ENCODE results near the gene ZNF518B.
A peak's percentile ranks its signal among the peaks of the same experiment; 100 is the strongest.
"Not testable (repeated sequence)": the region's sequence is repeated elsewhere in the genome, so short reads cannot be mapped to it uniquely, and the experiment has no call there.

ZNF518B gene

GRCh38 chr4:10456595-10457254 is 501 bp downstream of the ZNF518B start:
- DNase-seq = peak; percentile 33 to 72 (median 42)

- no peak for DNase-seq
Observed at GRCh38 chr4:10456260-10456594, 999 bp downstream of the ZNF518B start.

GRCh38 chr4:10455133-10455532 is 2.1 kb downstream of the ZNF518B start:
- DNase-seq = no peak

- DNase-seq = no peak
Observed at GRCh38 chr4:10454726-10455125, 2.5 kb downstream of the ZNF518B start.

- no peak for DNase-seq
Observed at GRCh38 chr4:10454121-10454520, 3.1 kb downstream of the ZNF518B start.

- no peak for DNase-seq
Observed at GRCh38 chr4:10448991-10449390, 8.2 kb downstream of the ZNF518B start.

GRCh38 chr4:10442976-10443375 is 14.2 kb downstream of the ZNF518B start:
- DNase-seq = no peak

- DNase-seq = no peak
Observed at GRCh38 chr4:10441512-10441911, 15.7 kb downstream of the ZNF518B start.

GRCh38 chr4:10438924-10439323 is 18.3 kb downstream of the ZNF518B start:
- DNase-seq = peak in 1 of 5 donors; percentile 7

- DNase-seq = no peak
Observed at GRCh38 chr4:10437735-10438134, 19.5 kb downstream of the ZNF518B start.

- not testable (repeated sequence) for DNase-seq
Observed at GRCh38 chr4:10427680-10428079, 29.5 kb downstream of the ZNF518B start.

GRCh38 chr4:10421344-10422055 is 35.7 kb downstream of the ZNF518B start:
- peak in 1 of 5 donors; percentile 22 for DNase-seq

GRCh38 chr4:10417740-10418139 is 39.5 kb downstream of the ZNF518B start:
- DNase-seq = no peak

- no peak for DNase-seq
Observed at GRCh38 chr4:10416441-10416840, 40.8 kb downstream of the ZNF518B start.

GRCh38 chr4:10413177-10413576 is 44.0 kb downstream of the ZNF518B start:
- DNase-seq = no peak

- DNase-seq = no peak
Observed at GRCh38 chr4:10405672-10406071, 51.6 kb downstream of the ZNF518B start.

- peak in 1 of 5 donors; percentile 8 for DNase-seq
Observed at GRCh38 chr4:10403633-10404445, 53.4 kb downstream of the ZNF518B start.

GRCh38 chr4:10395971-10396580 is 61.1 kb downstream of the ZNF518B start:
- no peak for DNase-seq

All from T-helper 1 cell (primary cell).